Measurements from ENCODE around the gene GDPD4.

GDPD4 gene

DNA sequence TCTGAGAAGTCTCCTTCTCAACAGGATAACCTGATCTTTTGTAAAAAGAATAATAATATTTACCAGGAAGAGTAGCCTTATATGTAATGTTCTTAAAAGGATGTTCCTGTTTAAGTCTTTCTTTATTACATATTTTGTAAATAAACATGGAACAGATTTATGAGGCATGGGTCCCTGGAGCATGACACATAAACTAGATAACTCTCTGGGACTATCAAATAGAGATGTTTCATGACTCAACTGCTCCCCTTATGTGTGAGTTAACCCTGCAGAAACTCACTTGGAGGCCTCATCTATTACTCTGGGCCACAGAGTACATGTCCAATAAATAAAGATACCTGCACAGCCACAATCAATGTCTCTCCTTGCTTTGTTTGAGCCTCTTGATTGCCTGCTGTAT is 64.6 kb downstream of the GDPD4 start:
- no peak for DNase-seq

DNA sequence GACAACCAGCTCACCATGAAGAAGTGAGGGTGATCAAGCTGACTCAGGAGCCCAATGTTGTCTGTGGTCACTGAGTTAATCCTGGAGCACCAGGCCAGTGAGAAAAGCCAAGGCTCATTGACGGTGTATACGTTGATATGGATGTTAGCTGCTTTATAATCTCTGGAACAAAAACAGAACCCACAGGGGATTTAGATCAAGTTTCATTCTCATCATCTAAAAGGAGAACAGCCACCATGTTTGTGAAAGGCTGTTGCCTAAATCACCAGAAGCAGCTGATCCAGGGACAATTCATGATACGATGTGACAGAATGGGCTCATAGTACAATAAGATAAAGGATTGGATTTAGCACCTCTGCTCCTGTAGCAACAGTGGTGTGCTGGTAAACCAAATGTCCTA is 68.5 kb downstream of the GDPD4 start:
- DNase-seq: no peak

DNA sequence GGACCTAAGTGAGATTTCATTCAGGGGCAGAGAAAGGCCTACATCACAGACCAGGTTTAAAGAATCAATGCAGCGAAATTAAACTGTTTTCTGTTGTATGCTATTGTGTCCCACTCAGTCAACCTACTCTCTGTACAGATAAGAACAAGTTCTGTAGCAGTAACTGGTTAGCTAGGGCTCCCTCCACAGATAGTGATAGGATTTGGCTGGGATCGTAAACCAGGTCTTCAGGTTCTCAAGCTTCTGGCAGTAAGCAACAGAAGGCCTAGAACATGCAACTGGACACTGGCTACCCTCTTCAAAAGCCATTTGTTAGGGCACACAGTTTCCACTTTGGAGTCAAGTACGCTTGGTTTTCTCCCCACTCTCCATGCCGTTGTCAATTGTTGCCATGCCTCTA is 69.2 kb downstream of the GDPD4 start:
- no peak for DNase-seq

DNA sequence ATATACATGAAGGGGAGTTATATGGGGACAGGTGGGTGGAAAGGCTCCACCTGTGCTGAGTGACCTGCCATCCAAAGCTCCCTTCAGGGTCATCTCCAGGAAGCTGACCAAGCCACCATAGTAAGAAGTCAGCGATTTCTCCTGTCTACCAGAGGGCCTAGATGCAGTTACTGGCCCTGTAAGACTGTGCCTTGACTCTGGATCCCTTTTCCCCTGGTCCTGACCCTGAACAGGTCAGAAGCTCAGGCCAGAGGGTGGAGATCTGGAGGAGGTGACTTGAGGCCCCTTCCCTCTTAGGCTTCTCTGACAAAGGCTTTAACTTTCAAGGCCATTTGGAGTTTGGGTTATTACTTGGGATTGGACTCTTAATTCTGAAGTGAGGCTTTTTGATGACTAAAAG is 69.7 kb downstream of the GDPD4 start:
- no peak for DNase-seq

DNA sequence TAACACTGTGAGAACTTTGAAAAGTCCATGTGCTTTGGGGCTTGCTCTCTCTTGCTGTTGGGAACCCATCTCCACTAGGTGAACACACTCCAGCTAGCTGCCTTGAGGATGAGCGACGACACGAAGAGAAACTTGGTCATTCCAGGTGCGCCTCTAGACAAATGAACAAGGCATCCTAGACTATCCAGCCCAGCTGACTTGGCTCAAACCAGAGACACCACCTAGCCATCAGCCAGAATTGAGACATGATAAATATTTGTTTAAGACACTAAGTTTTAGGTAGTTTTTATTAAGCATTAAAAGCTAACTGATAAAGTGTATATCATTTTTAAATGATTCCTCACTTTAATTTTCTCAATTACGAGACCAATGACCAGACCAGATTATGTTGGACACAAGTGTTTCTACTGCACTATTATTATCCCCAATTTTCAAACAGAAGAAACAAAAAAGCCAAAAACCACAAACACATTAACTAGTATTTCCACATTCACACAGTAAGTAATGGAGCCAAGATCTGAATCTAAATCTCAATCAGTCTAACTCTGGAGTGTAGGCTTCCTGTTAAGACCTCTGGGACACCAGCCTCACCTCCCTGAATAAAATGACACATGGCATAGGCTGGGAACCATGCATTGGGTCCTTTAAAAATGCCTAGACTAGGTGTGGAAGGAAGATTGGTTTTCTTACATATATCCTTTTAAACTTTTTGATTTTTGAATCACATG is 70.4 kb downstream of the GDPD4 start:
- no peak for DNase-seq

DNA sequence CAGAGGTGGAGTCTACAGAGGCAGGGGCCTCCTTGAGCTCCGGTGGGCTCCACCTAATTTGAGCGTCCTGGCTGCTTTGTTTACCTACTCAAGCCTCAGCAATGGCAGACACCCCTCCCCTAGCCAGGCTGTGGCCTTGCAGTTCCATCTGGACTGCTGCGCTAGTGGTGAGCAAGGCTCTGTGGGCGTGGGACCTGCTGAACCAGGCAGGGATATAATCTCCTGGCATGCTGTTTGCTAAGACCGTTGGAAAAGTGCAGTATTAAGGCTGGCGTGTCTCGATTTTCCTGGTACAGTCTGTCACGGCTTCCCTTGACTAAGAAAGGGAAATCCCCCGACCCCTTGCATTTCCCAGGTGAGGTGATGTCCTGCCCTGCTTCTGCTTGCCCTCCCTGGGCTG is 77.7 kb downstream of the GDPD4 start:
- DNase-seq: no peak

DNA sequence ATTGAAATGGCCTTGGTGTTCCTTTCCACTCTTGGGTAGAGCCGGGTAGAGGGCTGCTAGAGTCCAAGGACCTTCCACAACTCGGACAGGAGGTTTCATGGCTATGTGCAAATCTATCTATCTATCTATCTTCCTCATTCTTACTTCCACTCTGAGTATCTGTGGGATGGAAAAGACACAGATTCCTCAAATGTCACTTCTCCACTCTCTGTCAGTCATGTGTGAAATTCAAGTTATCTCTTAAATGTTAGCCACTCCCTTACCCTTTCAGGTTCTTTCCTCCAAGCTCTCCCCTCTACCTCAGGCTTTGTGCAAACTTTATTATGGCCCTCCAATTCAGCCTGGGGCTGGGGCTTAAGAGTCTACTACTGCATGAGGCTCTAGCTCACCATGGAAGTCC is 84.3 kb downstream of the GDPD4 start:
- no peak for DNase-seq

DNA sequence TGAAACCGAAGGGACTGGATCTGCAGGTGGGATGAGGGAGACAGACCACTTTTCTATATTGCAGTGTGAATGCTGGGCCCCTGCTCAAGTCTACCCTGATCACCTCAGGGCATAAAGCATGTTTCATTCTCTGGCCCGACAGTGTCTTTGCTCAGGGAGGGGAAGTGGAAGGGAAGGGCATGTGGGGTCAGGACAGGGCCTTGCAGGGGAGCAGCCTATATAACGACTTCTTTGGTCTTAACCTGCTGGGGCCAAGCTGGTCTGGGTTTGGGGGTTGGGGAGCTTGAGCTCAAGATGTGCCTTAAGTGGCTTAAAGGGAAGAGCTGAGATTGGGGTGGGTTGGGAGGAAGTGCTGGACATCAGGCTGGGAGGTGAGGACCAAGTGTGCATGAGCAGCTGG is 86.4 kb downstream of the GDPD4 start:
- no peak for DNase-seq

DNA sequence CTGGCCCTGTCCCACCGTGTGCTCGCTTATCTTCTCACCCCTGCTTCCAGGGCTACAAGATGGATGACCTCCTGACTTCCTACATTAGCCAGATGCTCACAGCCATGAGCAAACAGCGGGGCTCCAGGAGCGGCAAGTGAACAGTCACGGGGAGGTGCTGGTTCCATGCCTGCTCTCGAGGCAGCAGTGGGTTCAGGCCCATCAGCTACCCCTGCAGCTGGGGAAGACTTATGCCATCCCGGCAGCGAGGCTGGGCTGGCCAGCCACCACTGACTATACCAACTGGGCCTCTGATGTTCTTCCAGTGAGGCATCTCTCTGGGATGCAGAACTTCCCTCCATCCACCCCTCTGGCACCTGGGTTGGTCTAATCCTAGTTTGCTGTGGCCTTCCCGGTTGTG is 86.9 kb downstream of the GDPD4 start:
- DNase-seq: no peak

DNA sequence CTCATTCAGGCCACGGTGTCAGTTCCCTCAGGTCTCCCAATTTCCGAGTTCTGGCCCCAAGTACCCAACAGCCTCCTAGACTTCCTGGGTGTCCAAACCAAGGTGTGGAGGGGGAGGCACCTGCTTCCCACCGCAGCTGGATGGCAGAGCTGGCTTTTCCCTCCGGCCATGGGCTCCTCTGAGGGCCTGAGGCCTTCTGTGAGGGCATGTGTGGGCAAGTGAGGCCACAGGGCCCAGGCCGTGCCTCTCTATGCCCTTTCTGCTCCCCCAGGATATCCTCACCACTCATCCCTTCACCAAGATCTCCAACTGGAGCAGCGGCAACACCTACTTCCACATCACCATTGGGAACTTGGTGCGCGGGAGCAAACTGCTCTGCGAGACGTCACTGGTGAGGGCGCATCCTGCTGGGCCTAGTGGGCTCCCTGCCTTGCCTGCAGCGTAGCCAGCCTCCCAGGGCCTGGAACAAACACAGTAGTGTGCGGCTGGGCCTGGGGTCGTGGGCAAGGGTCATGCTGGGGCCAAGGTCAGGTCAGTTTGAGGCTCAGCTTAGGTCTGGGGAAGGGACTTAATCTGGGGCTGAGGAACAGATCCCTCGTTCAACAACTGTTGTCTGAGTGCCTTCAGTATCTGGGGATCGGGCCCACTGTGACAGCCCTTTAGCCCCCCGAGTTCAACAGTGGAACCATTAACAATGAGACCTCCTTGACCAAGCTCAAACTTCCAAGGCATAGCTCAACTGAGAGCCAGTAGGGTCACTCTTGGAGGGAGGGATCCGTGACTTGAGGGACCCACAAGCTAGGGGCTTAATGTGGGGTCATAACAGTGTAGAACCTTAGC is 87.7 kb downstream of the GDPD4 start:
- no peak for DNase-seq

DNA sequence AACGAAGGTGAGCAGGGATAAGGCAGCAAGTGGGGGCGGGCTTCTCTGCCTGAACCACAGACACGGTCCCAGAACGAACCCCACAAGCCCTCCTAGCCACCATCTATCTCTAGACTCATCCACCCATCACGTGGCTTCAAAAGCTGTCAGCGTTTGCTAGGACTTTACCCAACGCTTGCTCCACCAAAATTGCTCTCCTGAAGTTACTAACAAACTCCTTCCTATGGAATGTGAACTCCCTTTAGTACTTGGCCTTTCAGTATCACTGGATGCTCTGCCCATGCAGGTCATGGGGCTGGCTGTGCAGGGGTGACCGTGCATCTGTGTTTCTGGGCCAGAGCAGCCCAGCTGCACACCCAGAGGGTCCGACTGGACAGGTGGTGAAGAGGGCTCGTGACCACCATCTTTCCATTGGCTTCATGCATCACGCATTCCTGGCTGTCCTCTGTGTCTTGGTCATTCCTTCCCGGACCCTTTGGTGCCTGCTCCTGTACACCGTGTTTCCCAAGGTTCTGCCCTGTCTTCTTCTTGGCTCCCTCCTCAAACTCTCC is 88.4 kb downstream of the GDPD4 start:
- DNase-seq: no peak

DNA sequence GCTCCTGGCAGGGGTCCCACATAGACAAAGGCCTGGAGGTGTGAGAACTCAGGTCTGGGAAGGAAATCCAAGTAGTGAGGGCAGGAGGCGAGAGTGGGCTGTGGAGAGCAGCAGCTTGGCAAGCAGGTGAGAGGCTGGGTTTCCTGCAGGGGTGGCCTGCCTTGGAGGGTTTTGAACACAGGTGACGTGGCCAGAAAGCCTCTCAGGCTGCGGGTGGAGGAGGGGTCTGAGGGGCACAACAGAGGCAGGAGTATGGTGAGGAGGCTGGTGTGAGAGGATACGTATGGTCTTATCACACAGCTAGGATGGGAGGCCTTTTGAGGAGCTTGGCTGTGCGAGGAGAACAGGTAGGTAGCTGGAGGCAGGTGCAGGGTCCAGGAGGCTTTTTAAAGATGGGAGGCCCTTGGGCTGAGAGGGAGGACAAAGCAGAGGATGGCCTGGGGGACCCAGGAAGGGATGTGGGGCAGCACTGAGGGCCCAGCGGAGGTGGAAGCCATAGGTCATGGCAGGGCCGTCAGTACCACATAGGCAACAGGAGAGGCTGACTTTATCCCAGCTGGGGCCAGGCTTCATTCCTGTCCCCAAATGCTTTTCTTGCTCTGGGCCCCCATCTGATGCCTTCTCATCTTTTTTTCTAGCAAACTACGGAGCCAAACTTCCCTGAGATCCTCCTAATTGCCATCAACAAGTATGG is 89.0 kb downstream of the GDPD4 start:
- DNase-seq: no peak

DNA sequence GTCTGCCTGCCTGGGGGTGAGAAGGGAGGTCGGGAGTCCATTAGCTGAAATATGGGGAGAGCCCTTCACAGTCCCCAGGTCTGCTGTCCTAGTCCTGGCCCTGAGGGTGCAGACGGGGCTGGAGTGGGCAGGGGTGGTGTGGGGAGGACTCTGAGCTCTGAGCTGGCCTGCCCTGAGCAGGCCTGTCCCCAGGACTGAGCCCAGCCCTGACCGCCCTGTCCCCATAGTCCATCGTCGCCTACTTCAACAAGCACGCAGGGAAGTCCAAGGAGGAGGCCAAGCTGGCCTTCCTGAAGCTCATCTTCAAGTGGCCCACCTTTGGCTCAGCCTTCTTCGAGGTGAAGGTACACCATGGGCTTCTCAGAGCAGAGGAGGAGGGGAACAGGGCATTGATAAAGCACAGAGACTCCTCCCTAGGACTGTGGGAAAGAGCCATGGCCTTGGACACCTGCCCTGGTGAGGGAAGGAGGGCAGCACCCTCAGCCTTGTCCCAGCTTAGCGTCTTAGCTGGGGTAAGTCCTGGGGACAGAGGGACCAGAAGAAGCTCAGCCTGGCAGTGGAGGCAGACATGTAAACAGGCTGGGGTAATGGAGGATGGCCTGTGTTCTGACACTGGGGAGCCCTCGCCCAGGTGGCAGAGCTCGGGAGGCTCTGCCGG is 89.8 kb downstream of the GDPD4 start:
- no peak for DNase-seq

DNA sequence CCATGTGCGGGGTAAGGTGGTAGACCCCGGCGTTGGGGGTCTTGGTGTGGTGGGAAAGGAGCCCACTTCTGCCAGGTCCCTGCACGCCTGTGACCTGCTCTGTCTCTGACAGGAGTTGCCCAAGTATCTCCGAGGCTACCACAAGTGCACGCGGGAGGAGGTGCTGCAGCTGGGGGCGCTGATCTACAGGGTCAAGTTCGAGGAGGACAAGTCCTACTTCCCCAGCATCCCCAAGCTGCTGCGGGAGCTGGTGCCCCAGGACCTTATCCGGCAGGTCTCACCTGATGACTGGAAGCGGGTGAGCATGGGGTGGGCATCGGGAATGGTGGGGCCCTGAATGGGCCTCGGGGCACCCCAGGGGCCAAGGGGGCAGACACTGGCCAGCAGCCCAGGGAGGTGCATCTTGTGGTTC is 90.4 kb downstream of the GDPD4 start:
- DNase-seq: no peak

DNA sequence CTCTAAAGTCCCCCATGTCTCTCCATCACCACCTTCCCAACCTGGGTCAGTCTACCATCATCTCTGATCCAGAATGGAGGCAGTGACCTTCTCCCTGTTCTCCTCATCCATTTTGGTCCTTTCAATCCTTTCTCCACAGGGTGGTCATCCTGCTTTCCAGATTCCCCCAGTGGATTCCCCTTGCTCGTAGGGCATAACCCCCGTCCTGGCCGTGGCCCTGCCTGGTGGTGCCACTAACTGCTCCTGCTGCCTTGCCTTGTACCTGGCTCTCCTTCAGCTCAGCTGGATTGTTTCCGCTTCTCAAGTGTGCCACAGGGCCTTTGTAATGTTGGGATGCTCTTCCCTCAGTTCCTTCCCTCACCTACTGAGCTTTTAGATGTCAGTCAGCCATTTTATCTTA is 91.8 kb downstream of the GDPD4 start:
- DNase-seq: no peak

DNA sequence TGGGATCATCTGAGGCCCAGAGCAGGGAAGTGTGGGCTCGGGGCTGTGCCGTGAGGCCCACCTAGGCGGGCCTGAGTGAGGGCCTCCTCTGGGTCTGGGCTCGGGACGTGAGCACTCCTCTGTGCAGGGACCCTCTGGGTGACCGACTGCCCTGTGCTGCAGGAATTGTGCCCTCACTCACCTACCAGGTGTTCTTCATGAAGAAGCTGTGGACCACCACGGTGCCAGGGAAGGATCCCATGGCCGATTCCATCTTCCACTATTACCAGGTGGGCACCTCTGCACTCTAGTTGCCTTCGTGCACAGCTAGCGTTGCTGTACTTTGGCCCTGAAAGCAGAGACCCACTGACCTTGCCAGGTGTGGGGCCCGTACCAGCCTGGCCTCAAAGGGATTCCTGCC is 93.0 kb downstream of the GDPD4 start:
- no peak for DNase-seq

DNA sequence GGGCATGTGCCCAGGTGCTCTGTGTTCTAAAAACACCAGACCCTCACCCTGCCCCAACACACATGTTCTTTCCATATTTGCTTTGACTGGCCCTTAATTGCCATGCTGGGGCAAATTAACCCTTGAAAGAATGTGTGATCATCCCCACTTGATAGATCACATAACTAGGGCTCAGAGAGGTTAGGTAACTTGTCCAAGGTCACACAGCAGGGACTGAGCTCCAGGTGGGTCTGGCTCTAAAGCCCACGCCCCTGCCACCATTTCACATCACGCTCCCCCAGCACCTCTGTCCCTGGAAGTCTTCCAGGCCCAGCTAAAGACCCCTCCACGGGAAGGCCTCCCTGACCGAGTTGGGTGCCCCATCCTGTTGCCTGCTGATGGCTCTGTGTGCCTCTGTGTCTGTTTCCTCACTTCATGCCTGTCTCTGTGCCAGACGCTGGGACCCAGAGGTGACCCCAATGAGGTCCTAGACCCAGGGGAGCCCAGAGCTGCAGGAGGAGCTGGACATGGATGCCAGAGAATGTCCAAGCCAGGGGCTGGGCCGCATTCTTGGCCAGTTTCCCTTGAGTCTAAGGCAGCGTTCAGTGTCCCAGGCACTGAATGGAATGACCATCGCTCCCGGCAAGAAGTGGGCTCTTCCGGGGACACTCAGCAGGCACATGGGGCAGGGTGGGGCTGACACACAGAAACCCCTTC is 93.7 kb downstream of the GDPD4 start:
- DNase-seq: no peak

DNA sequence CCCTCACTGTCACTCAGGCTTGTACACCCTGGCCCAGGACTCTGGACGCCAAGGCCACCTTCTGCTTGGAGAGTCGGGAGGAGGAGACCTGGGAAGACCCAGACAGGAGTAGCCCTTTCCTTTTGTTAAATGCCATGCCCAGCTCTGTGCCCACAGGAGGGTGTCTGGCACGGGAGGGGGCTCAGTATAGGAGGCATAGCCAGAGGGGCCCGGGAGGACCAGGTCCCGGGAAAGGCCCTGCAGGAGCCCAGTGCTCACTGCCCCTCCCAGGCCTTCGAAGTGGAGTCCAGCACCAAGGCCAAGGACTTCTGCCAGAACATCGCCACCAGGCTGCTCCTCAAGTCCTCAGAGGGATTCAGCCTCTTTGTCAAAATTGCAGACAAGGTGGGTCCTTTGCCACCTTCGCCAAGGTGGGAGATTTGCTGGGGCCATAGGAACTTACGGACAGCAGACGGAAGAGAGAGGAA is 94.4 kb downstream of the GDPD4 start:
- DNase-seq: no peak

DNA sequence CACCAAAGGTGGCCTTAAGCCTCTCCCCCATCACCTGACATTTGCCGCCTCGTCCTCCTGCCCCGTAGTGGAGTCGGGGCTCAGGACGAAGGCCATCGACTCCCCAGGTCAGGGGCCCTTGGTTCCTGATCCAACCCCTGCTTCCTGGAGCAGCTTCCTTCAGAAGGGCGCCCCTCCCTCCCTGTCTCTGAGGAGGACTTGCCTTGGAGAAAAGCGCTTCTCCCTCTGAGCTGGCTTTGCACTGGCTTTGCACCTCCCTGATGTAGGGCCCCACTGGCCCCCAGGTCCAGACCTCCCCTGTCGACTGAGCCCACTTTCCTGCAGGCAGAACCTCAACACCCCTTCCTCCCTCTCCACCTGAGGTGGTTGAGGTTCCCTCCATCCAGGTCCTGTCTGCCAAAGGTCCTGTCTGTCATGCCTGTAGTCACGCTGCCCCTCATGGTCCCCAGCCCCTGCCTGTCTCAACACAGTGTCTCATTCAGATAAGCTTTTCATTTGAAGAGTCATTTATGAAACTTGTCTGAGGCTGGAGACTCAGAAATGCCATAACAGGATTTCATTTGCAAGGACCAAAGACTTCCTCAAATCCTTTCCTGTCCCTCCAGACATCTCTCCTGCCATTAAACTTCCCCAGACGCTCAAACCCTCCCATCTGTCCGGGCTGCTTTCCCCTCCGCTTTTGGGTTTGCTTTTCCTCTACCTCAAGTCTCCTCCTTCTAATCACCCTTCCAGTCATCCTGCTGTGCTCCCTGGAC is 95.0 kb downstream of the GDPD4 start:
- DNase-seq: no peak

DNA sequence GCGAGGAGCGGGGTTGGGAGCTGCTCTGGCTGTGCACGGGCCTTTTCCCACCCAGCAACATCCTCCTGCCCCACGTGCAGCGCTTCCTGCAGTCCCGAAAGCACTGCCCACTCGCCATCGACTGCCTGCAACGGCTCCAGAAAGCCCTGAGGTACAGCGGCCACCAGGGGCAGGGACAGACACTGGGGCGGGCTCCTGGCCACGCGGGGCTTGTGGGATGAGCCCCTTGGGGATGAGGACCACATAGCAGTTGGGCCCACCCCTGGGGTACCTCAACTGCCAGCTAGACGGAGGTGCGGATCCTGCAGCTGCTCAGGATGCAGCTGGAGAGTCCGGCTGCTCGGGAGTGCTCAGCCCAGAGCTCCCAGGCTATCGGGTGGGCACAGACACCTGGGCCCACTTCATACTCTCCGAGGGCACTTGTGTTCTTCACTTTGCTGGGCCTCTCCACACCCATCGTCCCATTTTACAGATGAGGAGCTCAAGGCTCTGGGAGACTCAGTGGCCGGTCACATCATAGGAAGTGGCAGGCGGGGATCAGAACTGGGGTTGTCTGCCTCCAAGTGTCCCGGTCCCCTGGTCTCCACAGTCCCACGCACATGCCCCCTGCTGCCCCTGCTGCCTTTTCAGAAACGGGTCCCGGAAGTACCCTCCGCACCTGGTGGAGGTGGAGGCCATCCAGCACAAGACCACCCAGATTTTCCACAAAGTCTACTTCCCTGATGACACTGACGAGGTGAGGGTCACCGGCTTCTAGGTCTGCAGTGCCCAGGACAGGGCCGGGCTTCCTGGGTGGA is 95.8 kb downstream of the GDPD4 start:
- no peak for DNase-seq
